Purkinje cell (primary cell): ENCODE results near the gene CPLANE2. TPM values are rescaled to one million over a fixed set of nuclear protein-coding genes. Genes with fewer than 3 reads are reported as not detected.

Experiments
- polyA plus RNA-seq: library from polyadenylated mRNA; unstranded; fragments of >200 nt; fragmentation: Nextera tagmentation; gene quantifications from 2 replicates; pipeline ENCODE4 v1.2.1, GENCODE V29; 2014

Gene CPLANE2, protein sequence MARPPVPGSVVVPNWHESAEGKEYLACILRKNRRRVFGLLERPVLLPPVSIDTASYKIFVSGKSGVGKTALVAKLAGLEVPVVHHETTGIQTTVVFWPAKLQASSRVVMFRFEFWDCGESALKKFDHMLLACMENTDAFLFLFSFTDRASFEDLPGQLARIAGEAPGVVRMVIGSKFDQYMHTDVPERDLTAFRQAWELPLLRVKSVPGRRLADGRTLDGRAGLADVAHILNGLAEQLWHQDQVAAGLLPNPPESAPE
- polyA plus RNA-seq: 0.20 TPM in 1 of 2 replicates, not detected in the other

DNA sequence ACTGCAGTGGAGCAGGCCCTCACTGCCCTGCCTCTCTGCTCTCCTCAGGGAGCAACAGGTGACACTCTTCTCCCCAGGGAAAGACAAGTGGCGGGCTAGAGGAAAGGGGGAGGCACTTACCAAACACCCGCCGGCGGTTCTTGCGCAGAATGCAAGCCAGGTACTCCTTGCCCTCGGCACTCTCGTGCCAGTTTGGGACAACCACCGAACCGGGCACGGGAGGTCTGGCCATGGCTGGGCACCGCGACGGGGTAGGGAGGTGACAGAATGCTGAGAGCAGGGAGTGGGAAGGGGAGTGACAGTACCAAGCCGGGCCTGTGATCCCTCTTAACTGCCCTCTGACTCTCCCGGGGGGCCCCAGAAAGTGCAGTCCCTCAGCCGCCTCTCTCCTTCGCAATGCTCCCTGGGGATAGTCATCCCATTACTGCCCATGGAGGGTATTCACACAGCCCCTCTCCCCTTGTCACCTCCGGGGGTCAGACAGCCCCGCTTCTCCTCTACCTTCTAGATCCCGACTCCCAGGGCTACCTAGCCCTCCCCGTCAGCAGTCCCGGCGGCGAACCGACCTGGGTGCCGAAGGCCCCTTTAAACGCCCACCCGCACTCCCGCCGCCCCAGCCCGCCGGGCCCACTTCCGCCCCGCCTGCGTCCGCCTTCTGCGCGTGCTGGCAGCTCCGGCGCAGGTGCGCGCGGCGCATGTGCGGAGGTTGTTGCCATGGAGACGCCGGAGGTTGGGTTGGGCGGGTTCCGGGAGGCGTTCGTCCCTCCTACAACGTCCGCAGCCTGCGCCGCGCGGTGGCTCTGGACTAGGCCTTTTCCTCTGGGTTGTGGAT lies at the start of gene CPLANE2:
Gene CPLANE2 (minus strand): TSS at position 673 of the 832 bp plus-strand sequence. CDS start 441 bp downstream, at position 232.

DNA sequence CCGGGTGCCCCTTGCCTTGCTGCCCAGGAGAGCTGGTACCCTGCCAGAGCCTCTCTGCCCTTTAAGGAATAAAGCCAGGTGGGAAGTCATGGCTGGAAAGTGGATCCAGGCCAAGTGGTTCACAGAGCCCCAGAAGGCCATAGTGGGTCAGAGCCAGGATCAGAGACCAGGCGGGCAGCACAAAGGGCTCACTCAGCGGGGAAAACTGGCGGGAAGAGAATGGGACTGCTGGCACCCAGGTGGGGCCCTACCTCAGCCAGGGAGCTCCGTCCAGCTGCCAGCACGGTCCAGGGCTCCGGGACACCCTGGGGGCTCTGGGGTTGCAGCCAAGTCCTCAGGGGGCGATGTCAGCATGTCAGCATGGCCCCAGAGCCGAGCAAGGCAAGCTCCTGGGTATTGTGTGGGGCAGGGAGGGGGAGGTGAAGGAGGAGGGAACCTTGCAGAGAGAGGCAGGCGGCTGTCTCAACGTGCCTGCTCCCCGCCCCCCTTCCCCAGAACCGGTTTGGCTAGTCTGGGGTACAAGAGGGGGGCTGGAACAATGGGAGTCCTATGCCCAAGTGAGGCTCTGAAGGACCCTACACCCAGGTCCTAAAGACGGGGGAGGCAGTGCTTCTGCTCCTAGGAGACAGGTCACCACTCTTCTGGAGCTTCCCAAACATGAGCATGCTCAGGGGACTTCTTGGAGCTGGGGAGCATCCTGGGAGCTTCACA lies 24.6 kb downstream of the CPLANE2 start, which contains the start of gene ARHGEF19:
Gene ARHGEF19 (minus strand): TSS at position 402 of the 711 bp plus-strand sequence. CDS start 3,598 bp downstream, outside the sequence.

Other genes starting within 250 kb of the CPLANE2 start
- not detected in 2 replicates for gene SRARP, start 232.9 kb downstream of the CPLANE2 start, polyA plus RNA-seq
- gene HSPB7, start 219.1 kb downstream of the CPLANE2 start, polyA plus RNA-seq: not detected in 2 replicates
- gene CLCNKA, start 215.1 kb downstream of the CPLANE2 start, polyA plus RNA-seq: not detected in 2 replicates
- not detected in 2 replicates for gene CLCNKB, start 193.4 kb downstream of the CPLANE2 start, polyA plus RNA-seq
- 1.3 and 2.8 TPM in 2 replicates for gene FAM131C, start 163.5 kb downstream of the CPLANE2 start, polyA plus RNA-seq
- gene EPHA2, start 81.1 kb downstream of the CPLANE2 start, polyA plus RNA-seq: 0.22 TPM in 1 of 2 replicates, not detected in the other
- not detected in 2 replicates for gene ARHGEF19, start 24.5 kb downstream of the CPLANE2 start, polyA plus RNA-seq
- 5.6 and 10.8 TPM in 2 replicates for gene FBXO42, start 115.3 kb upstream of the CPLANE2 start, polyA plus RNA-seq
- gene SZRD1, start 130.1 kb upstream of the CPLANE2 start, polyA plus RNA-seq: 1.6 and 3.6 TPM in 2 replicates
- gene SPATA21, start 200.2 kb upstream of the CPLANE2 start, polyA plus RNA-seq: not detected in 2 replicates
- 0.56 and 2.1 TPM in 2 replicates for gene NECAP2, start 203.5 kb upstream of the CPLANE2 start, polyA plus RNA-seq